HG03354 (cell line): ENCODE data around the gene CMTM7.

Source experiments
- ATAC-seq: cut with Tn5 transposase; IDR thresholded peaks from one replicate; pipeline ENCODE4 v1.9.1; 2021; ENCODE audit warnings: mild to moderate bottlenecking; ENCODE audit not compliant: unreplicated experiment, poor library complexity, severe bottlenecking

The CMTM7 gene

DNA sequence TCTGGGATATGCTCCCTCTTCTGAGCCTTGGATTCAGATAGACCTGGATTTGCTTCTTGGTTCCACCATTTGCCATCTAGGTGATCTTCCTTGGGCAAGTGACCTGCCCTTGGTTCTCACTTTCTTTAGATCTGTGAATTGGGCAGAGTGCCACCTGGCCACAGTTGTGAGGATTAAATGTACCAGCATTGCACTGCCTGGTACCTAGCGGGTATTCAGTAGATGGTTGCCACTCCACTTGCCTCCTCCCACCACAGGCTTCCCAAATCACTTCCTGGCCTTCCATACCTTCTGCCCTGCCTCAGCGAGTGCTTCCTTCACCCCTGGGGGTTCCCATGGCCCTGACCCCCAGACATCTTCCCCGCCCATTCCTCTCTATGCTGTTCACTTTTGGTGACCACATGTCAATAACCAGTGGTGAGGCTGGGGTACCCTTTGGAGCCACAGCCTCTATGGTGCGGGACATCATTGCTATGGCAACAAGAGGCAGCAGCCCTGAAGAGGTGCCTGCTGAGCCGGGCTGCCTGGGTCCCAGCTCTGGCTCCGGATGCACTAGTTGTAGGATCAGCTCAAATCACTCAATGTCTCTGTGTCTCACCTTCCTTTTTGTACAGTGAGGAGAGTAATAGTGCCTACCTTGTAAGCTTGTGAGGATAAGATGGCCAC lies 40.5 kb downstream of the CMTM7 start:
- ATAC-seq = no peak

DNA sequence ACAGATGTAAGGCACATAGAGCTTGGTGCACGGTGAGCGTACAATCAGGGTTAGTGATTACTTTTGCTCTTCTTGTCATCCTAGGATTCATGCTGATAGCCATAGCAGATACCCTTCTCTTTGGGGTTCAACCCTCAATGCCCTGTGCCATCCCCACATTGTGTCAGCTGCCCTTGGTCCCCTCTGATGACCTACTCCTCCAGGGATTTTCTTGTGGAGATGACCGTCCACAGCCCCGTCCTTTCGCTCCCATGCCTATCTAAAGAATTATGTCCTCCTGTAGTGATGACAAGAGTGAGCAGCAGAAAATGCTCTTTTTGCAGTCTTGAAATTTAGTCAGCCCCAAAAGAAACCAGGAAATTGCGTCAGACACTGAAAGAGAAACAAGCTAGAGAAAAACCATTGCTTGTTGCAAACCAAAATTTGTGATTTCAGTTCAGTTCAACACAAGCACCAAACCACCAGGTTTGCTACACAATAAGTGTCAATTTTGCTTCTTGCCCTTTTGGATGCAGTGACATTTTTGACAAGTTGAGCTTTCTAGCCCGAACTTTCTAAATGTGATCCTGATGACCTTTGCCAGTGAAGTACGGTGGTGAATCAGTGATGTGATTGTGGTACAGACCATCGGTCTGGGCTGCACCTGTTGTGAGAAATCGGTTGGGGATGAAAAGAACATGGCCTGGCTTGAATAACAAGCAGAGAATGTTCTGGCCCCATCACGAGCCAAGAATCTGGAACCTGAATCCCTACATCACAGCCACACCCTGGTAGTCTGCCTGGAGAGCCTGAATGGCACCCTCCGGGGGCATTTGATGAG lies 41.3 kb downstream of the CMTM7 start:
- ATAC-seq = peak; percentile 42

DNA sequence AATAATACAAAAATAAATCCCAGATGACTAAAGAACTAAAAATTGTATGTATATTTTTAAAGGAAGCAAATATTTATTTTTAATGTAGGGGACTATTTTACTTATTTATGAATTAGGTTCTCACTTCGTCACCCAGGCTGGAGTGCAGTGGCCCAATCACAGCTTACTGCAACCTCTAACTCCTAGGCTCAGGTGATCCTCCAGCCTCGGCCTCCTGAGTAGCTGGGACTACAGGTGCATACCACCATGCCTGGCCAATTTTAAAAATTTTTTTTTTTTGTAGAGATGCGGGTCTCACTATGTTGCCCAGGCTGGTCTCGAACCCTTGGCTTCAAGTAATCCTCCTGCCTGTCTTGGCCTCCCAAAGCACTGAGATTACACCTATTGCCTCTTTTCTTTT lies 42.6 kb downstream of the CMTM7 start:
- no peak for ATAC-seq

DNA sequence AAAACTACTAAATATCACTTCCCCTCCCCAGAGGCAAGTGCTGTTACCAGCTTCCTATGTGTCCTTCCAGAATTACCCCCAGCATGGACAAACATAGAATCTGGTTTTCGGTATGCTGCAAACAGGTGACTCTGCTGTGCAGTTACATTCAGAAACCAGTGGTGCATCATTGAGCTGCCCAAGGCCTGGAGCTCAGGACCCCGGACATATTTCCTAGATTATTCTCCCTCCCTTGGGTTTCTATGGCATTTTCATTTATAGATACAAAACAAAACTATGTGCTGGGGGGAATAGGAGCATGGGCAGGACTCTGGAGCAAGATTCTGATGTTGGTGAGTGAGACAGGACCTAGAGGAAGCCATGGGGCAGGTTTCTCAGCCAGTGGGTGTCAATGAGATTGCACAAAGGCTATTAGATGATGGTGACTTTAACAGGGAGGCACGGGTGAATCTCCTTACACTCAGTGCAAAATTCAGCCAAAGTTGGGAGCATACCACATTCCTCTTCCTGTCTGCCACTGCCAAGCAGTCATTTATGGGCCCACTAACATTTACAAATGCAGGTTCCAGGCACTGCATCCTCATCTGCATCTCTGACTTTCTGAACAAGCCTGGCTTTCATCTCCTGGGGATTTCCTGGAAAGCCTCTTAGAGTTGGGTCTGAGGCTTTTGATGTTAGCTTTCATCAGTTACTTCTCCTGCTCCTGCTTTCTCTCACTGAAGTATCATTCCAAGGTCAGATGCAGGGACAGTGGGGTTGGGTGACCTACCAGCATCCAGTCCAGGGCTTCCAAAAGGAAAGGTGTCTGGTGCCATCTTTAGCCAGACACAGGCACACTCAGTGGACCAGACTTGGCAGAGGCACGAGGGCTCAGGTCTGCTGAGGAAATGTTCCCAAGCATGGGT lies 44.5 kb downstream of the CMTM7 start:
- ATAC-seq = peak; percentile 17

DNA sequence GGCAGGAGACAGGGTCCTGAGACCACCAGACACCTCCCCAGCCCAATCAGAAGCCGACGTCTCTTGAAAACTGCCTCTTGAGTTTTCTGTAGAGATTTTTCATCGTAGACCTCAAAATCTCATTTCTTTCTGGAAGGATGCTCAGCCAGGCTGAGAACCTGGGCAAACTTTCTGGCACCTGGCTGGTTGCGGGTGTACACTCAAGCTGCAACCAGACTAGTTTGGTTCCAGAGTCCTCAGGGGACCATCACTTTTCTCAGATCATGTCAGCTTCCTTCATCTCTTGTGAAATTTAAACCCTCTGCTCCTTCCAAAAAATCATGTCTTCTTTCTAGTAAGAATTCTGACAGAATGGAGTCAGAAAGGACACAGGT lies 45.1 kb downstream of the CMTM7 start:
- ATAC-seq = peak; percentile 38

DNA sequence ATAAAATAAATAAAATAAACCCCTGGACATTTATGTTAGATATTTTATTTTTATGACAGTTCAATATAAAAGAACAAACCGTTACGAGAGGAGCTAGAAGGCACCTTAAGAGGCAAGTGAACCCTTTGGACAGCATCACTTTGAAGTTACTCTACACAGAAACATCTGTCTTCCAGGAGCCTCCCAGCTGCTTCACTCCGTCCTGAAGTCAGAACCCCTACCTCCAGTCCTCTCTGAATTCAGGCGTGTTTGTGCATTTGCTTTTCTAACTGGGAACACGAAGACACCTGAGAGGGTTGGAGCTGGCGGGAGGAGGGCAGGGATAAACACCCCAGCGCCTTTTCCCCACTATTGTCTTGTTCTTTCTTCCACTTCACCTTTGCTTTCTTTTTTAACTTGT lies 46.2 kb downstream of the CMTM7 start:
- ATAC-seq = no peak

DNA sequence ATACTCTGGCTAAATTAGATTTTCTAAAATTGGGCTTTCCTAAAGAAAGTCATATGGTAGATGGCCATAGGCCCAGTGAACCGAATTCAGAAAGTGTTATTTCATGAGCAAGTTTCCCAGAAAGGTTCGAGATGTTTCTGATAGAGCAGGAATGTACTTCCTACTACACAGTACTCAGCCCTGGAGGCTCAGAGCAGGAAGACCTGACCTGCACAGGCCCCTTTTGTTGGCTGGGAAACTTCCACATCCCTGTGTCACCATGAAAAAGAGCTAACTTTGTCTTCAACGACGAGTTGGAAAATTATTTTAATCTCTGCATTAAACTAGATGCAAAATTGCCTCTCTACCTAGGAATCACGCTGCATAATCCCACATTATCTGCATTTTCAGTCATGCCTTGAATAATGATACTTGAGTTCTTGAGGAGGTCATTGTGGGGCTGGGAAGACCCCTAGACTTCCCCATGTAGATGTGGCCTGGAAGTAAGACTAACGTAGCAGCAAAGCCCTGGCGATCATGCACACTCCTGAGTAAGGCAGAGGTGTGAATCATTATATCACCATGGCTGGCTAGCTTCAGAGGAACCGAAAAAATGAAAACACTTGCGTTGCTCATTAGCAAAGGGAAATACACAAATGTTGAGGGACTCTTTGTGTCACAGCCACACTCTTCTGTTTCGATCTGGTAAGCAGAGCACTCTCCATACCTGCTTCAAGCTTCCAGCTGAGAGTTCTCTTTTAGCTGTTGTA lies 47.1 kb downstream of the CMTM7 start:
- ATAC-seq = peak; percentile 93

DNA sequence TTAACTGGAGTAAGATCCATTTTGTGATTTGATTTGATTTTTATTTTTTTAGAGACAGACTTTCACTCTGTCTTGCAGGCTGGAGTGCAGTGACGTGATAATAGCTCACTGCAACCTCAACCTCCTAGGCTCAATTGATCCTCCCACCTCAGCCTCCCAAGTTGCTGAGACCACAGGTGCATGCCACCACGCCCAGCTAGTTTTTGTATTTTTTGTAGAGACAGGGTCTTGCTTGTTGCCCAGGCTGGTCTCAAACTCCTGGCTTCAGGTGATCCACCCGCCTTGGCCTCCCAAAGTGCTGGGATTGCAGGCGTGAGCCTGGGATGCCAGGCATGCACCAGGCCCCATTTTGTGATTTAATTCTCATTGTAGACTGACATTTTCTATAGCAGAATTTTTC lies 47.8 kb downstream of the CMTM7 start:
- peak; percentile 39 for ATAC-seq

DNA sequence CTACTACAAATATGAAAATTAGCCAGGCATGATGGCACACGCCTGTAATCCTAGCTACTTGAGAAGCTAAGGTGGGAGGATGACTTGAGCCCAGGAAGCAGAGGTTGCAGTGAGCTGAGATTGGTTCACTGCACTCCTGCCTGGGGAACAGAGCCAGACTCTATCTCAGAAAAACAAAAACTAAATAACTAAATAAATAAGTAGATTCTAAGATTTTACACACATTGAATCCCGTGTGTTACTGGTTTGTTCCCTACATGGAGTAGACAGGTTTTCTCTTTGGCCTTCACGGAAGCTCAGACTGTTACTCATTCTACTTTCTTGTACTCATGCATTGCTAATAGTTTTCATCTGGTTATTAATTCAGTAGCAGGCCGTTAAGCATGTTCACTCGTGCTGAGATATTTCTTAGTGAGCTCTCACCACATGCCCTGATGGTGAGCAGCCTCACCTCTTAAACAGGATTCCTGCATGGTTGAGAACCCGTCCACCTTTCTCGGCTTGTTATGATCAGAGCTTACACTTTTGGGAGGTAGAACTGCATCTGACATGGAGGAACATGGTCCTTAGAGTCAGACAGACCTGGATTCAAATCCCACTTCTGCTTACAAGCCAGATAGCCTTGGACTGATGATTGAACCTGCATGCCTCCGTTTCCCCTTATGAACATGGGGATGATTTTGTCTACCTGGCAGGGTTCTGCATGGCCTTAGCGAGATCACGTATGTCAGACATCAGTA lies 49.1 kb downstream of the CMTM7 start:
- no peak for ATAC-seq

DNA sequence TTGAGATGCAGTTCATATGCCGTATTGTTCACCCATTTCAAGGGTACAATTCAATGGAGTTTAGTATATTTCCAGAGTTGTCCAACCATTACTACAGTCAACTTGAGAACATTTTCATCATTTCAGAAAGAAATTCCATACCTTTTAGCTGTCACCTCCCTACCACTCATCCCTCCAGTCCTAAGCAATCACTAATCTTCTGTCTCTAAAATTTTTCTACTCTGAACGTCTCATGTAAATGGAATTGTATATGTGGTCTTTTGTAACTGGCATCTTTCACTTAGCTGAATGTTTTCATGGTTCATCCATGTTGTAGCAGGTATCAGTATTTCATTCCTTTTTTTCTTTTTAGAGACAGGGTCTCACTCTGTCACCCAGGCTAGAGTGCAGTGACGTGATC lies 51.1 kb downstream of the CMTM7 start:
- ATAC-seq = no peak

DNA sequence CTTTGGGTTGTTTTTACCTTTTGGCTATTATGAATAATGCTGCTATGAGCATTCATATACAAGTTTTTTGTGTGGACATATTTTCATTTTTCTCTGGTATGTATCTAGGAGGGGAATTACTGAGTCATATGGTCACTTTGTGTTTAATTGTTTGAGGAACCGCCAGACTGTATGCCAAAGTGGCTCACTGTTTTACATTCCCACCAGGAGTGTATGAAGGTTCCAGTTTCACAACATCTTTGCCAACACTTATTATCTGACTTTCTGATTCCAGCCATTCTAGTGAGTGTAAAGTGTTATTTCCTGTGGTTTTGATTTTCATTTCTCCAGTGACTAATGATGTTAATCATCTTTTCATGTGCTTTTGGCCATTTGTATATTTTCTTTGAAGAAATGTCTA lies 51.8 kb downstream of the CMTM7 start:
- ATAC-seq = no peak

DNA sequence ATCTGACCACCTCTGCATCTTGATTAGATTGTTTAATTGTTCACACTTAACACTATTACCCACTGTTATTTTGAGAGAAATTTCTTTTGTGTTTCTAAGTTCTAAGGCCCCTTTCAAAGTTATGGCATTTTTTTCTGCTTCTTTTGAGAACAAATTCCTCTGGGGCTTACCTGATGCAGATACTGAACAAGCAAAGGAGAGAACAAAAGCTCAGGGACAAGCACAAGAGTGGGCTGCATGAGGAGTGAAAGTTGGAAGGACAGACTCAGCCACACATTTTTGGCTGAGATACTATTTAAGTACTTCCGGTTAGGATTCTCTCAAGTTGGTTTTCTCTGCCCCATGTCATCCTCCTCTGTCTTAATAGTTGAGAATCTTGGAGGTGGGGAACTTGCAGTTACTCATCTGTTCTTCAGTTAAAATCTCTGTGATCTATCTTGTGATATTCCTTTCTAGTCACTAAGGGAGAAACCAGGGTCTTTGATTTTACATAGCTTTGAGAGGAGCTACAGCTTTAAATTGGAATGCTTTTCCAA lies 56.3 kb downstream of the CMTM7 start:
- ATAC-seq = no peak

DNA sequence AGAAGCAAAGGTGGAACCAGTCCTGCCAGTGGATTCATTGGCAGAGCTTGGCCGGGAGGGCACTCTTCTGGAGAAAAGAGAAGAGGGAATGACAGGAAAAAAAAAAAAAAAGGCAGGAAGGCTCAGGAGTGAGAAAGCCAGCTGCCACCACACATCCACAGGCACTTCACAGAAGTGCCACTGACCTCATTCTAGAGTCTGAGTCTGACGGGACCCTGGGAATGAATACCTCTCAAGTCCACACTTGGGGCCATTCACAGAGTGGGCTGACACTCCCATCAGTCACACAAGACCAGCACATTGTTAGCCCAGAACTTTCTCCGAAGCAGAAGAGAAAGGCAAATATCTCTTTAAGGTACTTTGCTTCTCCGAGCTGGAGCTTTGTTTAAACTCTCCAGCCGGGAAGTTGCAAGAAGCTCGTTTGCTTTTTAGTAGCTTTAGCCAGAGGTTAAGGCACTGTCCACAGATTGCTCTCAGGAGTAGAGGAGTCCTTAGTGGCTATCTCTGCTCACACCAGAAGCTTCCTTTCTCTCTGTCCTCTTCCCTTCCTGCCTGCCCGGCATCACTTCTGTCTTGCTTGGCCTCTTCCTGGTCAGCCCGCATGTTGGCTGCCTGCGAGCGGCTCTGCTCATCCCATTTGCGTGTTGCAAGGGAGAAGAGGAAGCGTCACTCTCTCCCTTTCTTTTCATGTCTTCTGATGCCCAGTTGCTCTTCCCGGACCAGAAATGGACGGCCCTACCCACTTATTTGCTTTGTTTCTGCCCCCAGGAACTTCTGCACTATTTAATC lies 57.2 kb downstream of the CMTM7 start:
- no peak for ATAC-seq

DNA sequence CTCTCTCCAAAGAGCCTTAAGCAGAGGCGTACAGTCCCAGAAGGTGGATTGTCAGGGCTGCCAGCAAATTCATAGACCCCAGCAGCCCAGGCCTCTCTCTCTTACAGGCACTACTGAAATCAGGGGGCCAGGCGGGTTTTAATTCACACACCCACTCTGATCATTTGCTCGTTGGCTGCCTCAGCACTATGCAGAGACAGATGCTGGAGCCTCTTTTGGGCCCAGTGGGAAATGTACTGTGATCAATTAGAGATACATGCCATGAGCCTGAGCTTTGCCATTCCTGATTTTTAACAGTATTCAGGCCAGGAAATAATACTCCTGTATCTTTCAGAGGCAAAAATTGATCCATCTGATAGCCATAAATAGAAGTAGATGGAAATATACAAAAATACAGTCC lies 58.0 kb downstream of the CMTM7 start:
- no peak for ATAC-seq

DNA sequence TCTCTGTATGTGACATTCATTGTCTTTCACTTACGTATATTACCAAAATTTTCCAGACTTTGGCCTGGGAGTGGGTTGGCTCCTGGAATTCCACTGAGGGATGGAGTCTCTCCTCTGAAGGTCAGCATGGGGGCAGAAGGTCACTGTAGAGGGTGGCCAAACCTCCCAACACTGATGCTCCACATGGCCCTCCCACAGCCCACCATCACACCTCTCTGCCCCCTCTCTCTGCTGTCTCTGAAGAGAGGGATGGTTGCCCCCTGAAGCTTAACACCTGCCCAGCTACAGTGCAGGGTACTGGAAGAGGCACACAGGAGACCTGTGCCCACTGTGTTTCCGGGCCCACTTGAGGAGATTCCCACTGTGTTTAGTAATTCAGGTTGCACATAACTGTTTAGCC lies 58.8 kb downstream of the CMTM7 start:
- no peak for ATAC-seq

DNA sequence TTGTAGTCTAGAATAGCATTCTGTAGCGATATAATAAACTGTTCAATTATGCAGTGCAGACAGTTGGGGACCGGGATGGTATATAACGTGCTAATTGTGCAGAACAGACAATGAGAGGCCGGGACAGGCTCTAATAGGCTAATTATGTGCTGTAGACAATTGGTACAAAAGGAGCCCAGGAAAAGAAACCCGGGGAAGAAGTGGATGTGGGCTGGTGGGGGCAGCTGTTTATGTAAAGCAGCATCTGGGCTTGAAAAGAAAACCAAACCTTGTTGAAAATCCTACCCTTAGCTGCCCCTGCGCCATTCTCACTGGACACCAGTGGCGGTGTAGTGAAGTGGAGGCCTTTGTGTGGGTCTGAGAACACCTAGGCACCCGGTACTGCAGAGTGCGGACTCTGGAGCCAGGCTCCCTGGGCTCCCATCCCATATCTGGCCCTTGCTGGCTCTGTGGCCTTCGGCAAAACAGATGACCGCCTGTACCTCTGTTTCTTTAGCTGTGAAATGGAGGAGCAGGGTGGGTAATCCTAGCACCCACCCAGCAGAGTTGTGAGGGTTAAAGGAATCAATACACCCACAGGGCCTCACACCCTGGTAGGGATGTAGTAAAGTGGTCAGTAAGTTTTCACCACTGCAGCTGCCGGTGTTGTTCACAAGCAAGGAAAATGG lies 59.5 kb downstream of the CMTM7 start:
- ATAC-seq = no peak

DNA sequence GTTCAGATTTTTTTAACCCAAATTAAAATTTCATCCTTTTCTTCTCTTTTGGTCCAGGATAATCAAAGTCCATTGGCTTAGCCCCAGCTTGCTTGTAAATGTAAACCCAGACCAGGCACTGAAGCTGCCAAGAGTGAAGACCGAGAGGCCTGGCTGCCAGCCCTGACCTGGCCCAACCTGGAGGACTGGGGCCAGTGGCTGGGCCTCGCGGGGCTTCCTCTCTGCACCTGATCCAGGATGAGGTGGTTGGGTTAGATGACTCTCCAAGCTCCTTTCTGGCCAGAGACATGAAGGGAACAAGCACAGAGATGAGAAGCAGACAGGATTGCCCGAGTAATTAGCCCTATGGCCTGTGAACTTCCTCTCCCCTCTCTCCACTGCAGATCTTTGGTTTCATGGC lies 60.4 kb downstream of the CMTM7 start:
- ATAC-seq = no peak

DNA sequence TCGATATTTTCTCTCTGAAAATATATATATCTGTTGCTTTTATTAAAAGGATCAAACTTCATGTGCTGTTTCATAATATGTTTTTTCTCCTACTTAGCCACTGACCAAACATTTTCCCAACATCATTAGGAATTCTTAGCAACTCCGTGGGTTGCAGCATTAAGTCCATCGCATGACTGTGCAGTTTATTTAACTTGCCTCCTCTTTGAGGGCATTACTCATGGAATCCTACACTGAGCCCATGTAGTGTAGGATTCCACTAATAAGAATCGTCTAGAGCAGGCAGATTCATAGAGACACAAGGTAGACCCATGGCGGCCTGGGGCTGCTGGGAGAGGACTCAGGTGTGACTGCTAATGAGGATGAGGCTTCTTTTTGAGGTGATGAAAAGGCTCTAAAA lies 61.7 kb downstream of the CMTM7 start:
- no peak for ATAC-seq
